GM06990 (cell line): Measurements from ENCODE around the gene KDM5A.
"Not testable (repeated sequence)": the region's sequence is repeated elsewhere in the genome, so short reads cannot be mapped to it uniquely, and the experiment has no call there.

Source experiments
- DNase-seq: peaks from one replicate; pipeline ENCODE4 v3.0.0-alpha.2; 2011; ENCODE audit not compliant: insufficient read length; ENCODE audit errors: extremely low read depth
- H3K27me3 ChIP-seq: replicated peaks from 2 replicates; pipeline ENCODE4 v1.6.0; 2011; ENCODE audit warnings: low read length; ENCODE audit not compliant: control insufficient read depth, insufficient read depth
- H3K36me3 ChIP-seq: 2 replicates; pipeline ENCODE4 v1.5.1; 2011; ENCODE audit warnings: low read length; ENCODE audit not compliant: control insufficient read depth, insufficient read depth
- H3K4me3 ChIP-seq: replicated peaks from 2 replicates; pipeline ENCODE4 v1.5.1; 2011; ENCODE audit warnings: low read depth, mild to moderate bottlenecking, control low read depth, low read length
- CTCF ChIP-seq: IDR thresholded peaks from 2 replicates; pipeline ENCODE4 v1.5.1; 2011; ENCODE audit warnings: low read length, control low read depth, mild to moderate bottlenecking, inconsistent platforms; ENCODE audit not compliant: insufficient read depth, poor library complexity, severe bottlenecking

Gene KDM5A

GRCh38 chr12:321606-322326, 67.4 kb downstream of the KDM5A start:
- Histone ChIP-seq H3K4me3 (no peak overlapping the region), H3K36me3 (peaks cover 12% of the 10 kb centered on the region), H3K27me3 (no peaks in the 10 kb centered on the region)
- DNase-seq: no peak
- TF ChIP-seq CTCF: no peak

- no peak for TF ChIP-seq CTCF
- DNase-seq: no peak
- H3K4me3 ChIP-seq: no peak overlapping the region
- H3K27me3 ChIP-seq: no peaks in the 10 kb centered on the region
- peaks cover 13% of the 10 kb centered on the region for H3K36me3 ChIP-seq
Measured at GRCh38 chr12:318759-319515, 70.2 kb downstream of the KDM5A start.

- Histone ChIP-seq H3K36me3 (peaks cover 15% of the 10 kb centered on the region), H3K27me3 (no peaks in the 10 kb centered on the region), H3K4me3 (no peak overlapping the region)
- no peak for DNase-seq
- no peak for TF ChIP-seq CTCF
Measured at GRCh38 chr12:308511-308910, 80.6 kb downstream of the KDM5A start.

- H3K36me3 ChIP-seq: peaks cover 17% of the 10 kb centered on the region
Measured at GRCh38 chr12:307406-307805, 81.7 kb downstream of the KDM5A start.

GRCh38 chr12:304805-305204, 84.3 kb downstream of the KDM5A start:
- no peak for TF ChIP-seq CTCF
- DNase-seq: no peak
- Histone ChIP-seq H3K27me3 (no peaks in the 10 kb centered on the region), H3K36me3 (peaks cover 12% of the 10 kb centered on the region), H3K4me3 (no peak overlapping the region)

More at GRCh38 chr12:307406-307805, 81.7 kb downstream of the KDM5A start:
- Histone ChIP-seq H3K4me3 (no peak overlapping the region), H3K27me3 (no peaks in the 10 kb centered on the region)
- DNase-seq: no peak
- no peak for TF ChIP-seq CTCF

- not testable (repeated sequence) for DNase-seq, H3K4me3 ChIP-seq, H3K27me3 ChIP-seq
- H3K36me3 ChIP-seq: peaks cover 12% of the 10 kb centered on the region
Measured at GRCh38 chr12:302766-303165, 86.4 kb downstream of the KDM5A start.

- H3K27me3 ChIP-seq, H3K4me3 ChIP-seq, H3K36me3 ChIP-seq, DNase-seq: not testable (repeated sequence)
Measured at GRCh38 chr12:300166-300565, 89.0 kb downstream of the KDM5A start.

- not testable (repeated sequence) for H3K4me3 ChIP-seq, DNase-seq, H3K27me3 ChIP-seq, H3K36me3 ChIP-seq
Measured at GRCh38 chr12:299511-299910, 89.6 kb downstream of the KDM5A start.

GRCh38 chr12:298059-298458, 91.1 kb downstream of the KDM5A start:
- DNase-seq, H3K27me3 ChIP-seq, H3K36me3 ChIP-seq, H3K4me3 ChIP-seq: not testable (repeated sequence)
